Measurements from ENCODE around the gene EEF1AKMT2. TPM values are rescaled to one million over a fixed set of nuclear protein-coding genes. Genes with fewer than 3 reads are reported as not detected.

Gene EEF1AKMT2
- total RNA-seq, 3 donors from 2014 or later (not counting 1 experiment from before 2014, with no cell fraction given): 12.5 to 20.6 (median 20.1) TPM

- ATAC-seq (no peak), DNase-seq (no peak)
- H3K27ac Mint-ChIP-seq: peak overlapping the region; percentile 89 to 95
- H3K27me3 Mint-ChIP-seq (ENCODE audit: low read depth in 2 of 2): no peaks in the 10 kb centered on the region
- no peaks in the 10 kb centered on the region for H3K9me3 Mint-ChIP-seq
- no peak overlapping the region for H3K4me3 Mint-ChIP-seq
- H3K4me3 ChIP-seq (ENCODE audit: low read length): no peak overlapping the region
- no peaks in the 10 kb centered on the region for H3K36me3 Mint-ChIP-seq
- H3K4me1 Mint-ChIP-seq: peaks cover 78 to 84% of the 10 kb centered on the region in 2 donors
- WGBS (ENCODE audit: insufficient coverage): 85% methylated on average over 10 of the region's 10 CpGs
- H3K27me3 ChIP-seq (ENCODE audit: control insufficient read depth, insufficient read depth, low read length): no peaks in the 10 kb centered on the region
- H3K4me1 ChIP-seq (ENCODE audit: control insufficient read depth, insufficient read depth, low read length): peaks cover 81% of the 10 kb centered on the region
- TF ChIP-seq CTCF (IDR thresholded peaks at IDR 0.05): no peak
- H3K27ac ChIP-seq (ENCODE audit: low read length): peak overlapping the region; percentile 51
- intact Hi-C loops (cut with micrococcal nuclease): no loop called here
- no peaks in the 10 kb centered on the region for H3K9me3 ChIP-seq (ENCODE audit: control insufficient read depth, insufficient read depth, low read length)
- H3K36me3 ChIP-seq (ENCODE audit: control insufficient read depth, insufficient read depth, low read length): peaks cover 17% of the 10 kb centered on the region
Observed at GRCh38 chr10:124709861-124710260, 81.8 kb downstream of the EEF1AKMT2 start.

GRCh38 chr10:124708922-124709520 is 82.7 kb downstream of the EEF1AKMT2 start:
- ATAC-seq: peak in 1 of 3 donors; percentile 32
- peak overlapping the region; percentile 51 for H3K27ac ChIP-seq (ENCODE audit: low read length)
- DNase-seq: peak in 1 of 2 donors; percentile 50
- Mint-ChIP-seq H3K27me3 (ENCODE audit: low read depth in 2 of 2) (no peaks in the 10 kb centered on the region), H3K4me3 (peak overlapping the region; percentile 17), H3K9me3 (no peaks in the 10 kb centered on the region), H3K36me3 (no peaks in the 10 kb centered on the region), H3K27ac (peak overlapping the region; percentile 89 to 95), H3K4me1 (peaks cover 82 to 86% of the 10 kb centered on the region in 2 donors)
- H3K4me3 ChIP-seq (ENCODE audit: low read length): no peak overlapping the region
- TF ChIP-seq CTCF (IDR thresholded peaks at IDR 0.05): no peak
- H3K9me3 ChIP-seq (ENCODE audit: control insufficient read depth, insufficient read depth, low read length): no peaks in the 10 kb centered on the region
- H3K27me3 ChIP-seq (ENCODE audit: control insufficient read depth, insufficient read depth, low read length): no peaks in the 10 kb centered on the region
- peaks cover 26% of the 10 kb centered on the region for H3K36me3 ChIP-seq (ENCODE audit: control insufficient read depth, insufficient read depth, low read length)
- WGBS (ENCODE audit: insufficient coverage): 87% methylated on average over 10 of the region's 11 CpGs
- peaks cover 87% of the 10 kb centered on the region for H3K4me1 ChIP-seq (ENCODE audit: control insufficient read depth, insufficient read depth, low read length)
- intact Hi-C loops (cut with micrococcal nuclease): loop anchor here (1.0 kb wide), 1 partner anchor 9 kb away; no protein-coding TSS in a partner anchor

- H3K4me3 ChIP-seq (ENCODE audit: low read length): no peak overlapping the region
- Mint-ChIP-seq H3K4me3 (peak overlapping the region; percentile 74), H3K27ac (peak overlapping the region; percentile 89 to 95), H3K9me3 (no peaks in the 10 kb centered on the region), H3K27me3 (ENCODE audit: low read depth in 2 of 2) (no peaks in the 10 kb centered on the region), H3K36me3 (no peaks in the 10 kb centered on the region), H3K4me1 (peaks cover 82 to 86% of the 10 kb centered on the region in 2 donors)
- no peak for TF ChIP-seq CTCF (IDR thresholded peaks at IDR 0.05)
- peaks cover 87% of the 10 kb centered on the region for H3K4me1 ChIP-seq (ENCODE audit: control insufficient read depth, insufficient read depth, low read length)
- 60% methylated on average over 9 of the region's 9 CpGs for WGBS (ENCODE audit: insufficient coverage)
- intact Hi-C loops (cut with micrococcal nuclease): loop anchor here (1.0 kb wide), 1 partner anchor 10 kb away; no protein-coding TSS in a partner anchor
- DNase-seq (no peak), ATAC-seq (peak in 1 of 3 donors; percentile 22)
- no peaks in the 10 kb centered on the region for H3K27me3 ChIP-seq (ENCODE audit: control insufficient read depth, insufficient read depth, low read length)
- peak overlapping the region; percentile 51 for H3K27ac ChIP-seq (ENCODE audit: low read length)
- peaks cover 33% of the 10 kb centered on the region for H3K36me3 ChIP-seq (ENCODE audit: control insufficient read depth, insufficient read depth, low read length)
- H3K9me3 ChIP-seq (ENCODE audit: control insufficient read depth, insufficient read depth, low read length): no peaks in the 10 kb centered on the region
Observed at GRCh38 chr10:124708246-124708779, 83.4 kb downstream of the EEF1AKMT2 start.

Other genes starting within 250 kb of the EEF1AKMT2 start
- 100 to 1,000 TPM in 2 of 3 donors, 10 to 100 TPM in 1; 77.4 to 172 (median 121) TPM for gene FAM53B, start 47.5 kb downstream of the EEF1AKMT2 start, total RNA-seq
- 10 to 100 TPM in 2 of 3 donors, 1 to 10 TPM in 1; 7.5 to 10.9 (median 10.2) TPM for gene ABRAXAS2, start 9.9 kb upstream of the EEF1AKMT2 start, total RNA-seq
- 10 to 100 TPM; 18.0 to 20.5 (median 18.8) TPM for gene ZRANB1, start 150.2 kb upstream of the EEF1AKMT2 start, total RNA-seq